HL-60 (cell line): Measurements from ENCODE around the gene HEMK1.

Source experiments
- DNase-seq, 2 experiments: peaks; one replicate each; pipeline ENCODE4 v3.0.0-alpha.2; 2010 to 2020; ENCODE audit warnings: low read depth in 1 of 2, low spot score in 1 of 2
- H3K27ac ChIP-seq: fragments of 250-450 bp; sonication (Bioruptor Pico); replicated peaks from 2 replicates; pipeline ENCODE4 v1.5.1; 2020; ENCODE audit warnings: mild to moderate bottlenecking, moderate library complexity
- H3K27me3 ChIP-seq: fragments of 250-450 bp; sonication (Bioruptor Pico); 2 replicates; pipeline ENCODE4 v1.5.1; 2021; ENCODE audit warnings: mild to moderate bottlenecking, moderate library complexity; ENCODE audit not compliant: insufficient read depth, poor library complexity, severe bottlenecking
- H3K4me3 ChIP-seq: replicated peaks from 2 replicates; pipeline ENCODE4 v1.5.1; 2011; ENCODE audit warnings: mild to moderate bottlenecking, control low read depth, low read length; ENCODE audit not compliant: insufficient read depth
- GABPA ChIP-seq: IDR thresholded peaks from 2 replicates; pipeline ENCODE4 v1.6.1; 2012; ENCODE audit warnings: low read depth
- POLR2AphosphoS5 ChIP-seq: IDR thresholded peaks from 2 replicates; pipeline ENCODE4 v1.6.1; 2012; ENCODE audit warnings: low read depth
- SPI1 ChIP-seq: IDR thresholded peaks from 2 replicates; pipeline ENCODE4 v1.6.1; 2012; ENCODE audit warnings: low read depth, mild to moderate bottlenecking, borderline replicate concordance
- TF ChIP-seq, protein P1 (sequence below): IDR thresholded peaks from one replicate; pipeline ENCODE4 v1.5.1; 2011; ENCODE audit warnings: low read length, control low read depth, inconsistent platforms; ENCODE audit not compliant: insufficient read depth
- TF ChIP-seq, protein P2 (sequence below): IDR thresholded peaks from 2 replicates; pipeline ENCODE4 v1.6.1; 2012; ENCODE audit warnings: low read depth; ENCODE audit not compliant: insufficient replicate concordance

HEMK1 gene

DNA sequence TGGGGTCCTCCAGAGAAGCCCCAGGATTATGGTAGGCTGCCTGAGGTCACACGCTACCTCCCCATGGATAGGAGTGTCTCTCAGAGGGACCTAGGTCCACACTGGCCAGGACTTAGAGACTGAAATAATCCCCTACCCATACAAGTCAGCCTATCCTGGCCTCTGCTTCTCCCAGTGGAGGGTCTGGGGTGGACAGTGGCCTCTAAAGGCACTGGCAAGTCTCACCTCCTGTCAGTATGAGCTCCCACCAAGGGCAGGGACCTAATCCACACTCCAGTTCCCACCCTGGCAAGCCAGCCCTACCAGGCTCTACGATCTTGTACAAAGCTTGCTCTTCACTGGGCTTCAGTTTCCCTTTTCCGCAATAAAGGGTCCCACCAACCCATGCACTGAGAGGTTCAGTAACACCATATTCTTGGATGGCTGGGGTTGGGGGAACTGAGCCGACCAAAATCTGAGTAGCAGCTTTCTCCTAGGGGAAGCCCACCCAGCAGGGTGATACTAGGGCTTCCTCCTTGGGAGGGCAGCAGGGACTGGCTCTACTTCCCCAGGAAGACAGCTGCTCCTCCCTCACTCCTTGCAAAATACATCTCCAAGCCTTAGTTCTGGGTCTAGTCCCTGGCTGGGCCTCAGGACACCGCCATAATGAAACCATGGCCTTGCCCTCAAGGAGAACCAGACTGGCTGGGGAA, 39.9 kb downstream of the HEMK1 start:
- Histone ChIP-seq H3K27ac (peak overlapping the region; percentile 34), H3K4me3 (no peak overlapping the region), H3K27me3 (no peaks in the 10 kb centered on the region)
- TF ChIP-seq SPI1 (no peak; the same call in 1 of the 2 replicates), POLR2AphosphoS5 (no peak), GABPA (no peak)
- TF ChIP-seq, protein P1, sequence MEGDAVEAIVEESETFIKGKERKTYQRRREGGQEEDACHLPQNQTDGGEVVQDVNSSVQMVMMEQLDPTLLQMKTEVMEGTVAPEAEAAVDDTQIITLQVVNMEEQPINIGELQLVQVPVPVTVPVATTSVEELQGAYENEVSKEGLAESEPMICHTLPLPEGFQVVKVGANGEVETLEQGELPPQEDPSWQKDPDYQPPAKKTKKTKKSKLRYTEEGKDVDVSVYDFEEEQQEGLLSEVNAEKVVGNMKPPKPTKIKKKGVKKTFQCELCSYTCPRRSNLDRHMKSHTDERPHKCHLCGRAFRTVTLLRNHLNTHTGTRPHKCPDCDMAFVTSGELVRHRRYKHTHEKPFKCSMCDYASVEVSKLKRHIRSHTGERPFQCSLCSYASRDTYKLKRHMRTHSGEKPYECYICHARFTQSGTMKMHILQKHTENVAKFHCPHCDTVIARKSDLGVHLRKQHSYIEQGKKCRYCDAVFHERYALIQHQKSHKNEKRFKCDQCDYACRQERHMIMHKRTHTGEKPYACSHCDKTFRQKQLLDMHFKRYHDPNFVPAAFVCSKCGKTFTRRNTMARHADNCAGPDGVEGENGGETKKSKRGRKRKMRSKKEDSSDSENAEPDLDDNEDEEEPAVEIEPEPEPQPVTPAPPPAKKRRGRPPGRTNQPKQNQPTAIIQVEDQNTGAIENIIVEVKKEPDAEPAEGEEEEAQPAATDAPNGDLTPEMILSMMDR, result no peak
- TF ChIP-seq, protein P2, sequence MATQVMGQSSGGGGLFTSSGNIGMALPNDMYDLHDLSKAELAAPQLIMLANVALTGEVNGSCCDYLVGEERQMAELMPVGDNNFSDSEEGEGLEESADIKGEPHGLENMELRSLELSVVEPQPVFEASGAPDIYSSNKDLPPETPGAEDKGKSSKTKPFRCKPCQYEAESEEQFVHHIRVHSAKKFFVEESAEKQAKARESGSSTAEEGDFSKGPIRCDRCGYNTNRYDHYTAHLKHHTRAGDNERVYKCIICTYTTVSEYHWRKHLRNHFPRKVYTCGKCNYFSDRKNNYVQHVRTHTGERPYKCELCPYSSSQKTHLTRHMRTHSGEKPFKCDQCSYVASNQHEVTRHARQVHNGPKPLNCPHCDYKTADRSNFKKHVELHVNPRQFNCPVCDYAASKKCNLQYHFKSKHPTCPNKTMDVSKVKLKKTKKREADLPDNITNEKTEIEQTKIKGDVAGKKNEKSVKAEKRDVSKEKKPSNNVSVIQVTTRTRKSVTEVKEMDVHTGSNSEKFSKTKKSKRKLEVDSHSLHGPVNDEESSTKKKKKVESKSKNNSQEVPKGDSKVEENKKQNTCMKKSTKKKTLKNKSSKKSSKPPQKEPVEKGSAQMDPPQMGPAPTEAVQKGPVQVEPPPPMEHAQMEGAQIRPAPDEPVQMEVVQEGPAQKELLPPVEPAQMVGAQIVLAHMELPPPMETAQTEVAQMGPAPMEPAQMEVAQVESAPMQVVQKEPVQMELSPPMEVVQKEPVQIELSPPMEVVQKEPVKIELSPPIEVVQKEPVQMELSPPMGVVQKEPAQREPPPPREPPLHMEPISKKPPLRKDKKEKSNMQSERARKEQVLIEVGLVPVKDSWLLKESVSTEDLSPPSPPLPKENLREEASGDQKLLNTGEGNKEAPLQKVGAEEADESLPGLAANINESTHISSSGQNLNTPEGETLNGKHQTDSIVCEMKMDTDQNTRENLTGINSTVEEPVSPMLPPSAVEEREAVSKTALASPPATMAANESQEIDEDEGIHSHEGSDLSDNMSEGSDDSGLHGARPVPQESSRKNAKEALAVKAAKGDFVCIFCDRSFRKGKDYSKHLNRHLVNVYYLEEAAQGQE, result no peak
- DNase-seq, result peak in 1 of 2 experiments; percentile 41

DNA sequence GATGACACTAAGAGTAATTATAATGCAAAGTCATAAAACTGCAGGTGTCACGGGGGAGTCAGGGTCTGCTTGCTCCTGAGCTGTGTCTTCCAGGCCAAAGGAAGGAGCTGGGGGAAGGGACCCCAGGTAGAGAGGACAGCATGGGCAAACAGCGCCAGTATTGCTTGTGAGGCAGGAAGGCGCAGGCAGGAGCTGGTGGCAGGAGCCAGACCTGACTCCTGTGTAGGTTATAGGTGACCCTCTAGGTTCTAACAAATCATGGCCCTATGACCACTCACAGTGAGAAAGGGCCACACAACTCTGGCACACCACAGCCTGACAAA, 40.4 kb downstream of the HEMK1 start:
- no peak for DNase-seq
- H3K27me3 ChIP-seq, result no peaks in the 10 kb centered on the region
- peak overlapping the region; percentile 34 for H3K27ac ChIP-seq
- TF ChIP-seq POLR2AphosphoS5, result no peak
- TF ChIP-seq SPI1, result no peak
- TF ChIP-seq, protein P2, result no peak
- no peak overlapping the region for H3K4me3 ChIP-seq

DNA sequence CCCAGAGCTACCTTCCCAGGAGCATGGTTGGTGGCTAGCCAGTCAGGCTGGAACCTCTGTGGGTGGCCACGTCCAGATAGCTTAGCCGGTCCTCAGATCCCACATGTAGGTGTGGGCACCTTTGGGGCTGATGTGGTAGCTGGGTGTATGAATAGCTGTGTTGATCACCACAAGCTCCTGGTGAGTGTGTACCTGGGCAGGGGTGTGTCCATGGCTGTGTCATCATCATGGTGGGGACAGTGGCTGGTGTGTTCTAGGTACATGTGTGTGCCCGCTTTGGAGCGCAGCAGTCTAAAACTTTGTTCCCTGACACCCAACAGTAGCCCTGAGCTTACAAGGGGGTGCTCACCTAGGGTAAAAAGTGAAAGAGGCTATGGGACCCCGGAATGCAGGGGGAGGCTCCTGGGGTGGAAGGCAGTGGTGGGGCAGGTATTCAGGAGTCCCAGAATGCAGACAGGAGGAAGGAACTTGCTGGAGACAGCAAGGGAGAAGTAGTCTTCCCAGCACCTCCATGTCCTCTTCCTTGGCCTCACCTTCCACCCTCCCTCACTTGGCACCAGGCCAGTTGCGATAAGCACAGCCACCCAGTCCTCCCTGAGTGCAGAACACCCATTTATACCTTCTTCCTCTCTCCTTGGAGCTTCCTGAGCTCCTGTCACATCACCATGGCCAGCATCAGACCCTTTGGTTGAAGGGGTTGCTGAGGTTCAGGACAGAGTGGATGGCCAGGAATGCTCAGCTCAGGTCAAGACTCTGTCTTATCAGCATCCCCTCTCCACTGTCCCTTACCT, 41.1 kb downstream of the HEMK1 start:
- TF ChIP-seq, protein P2, result no peak
- H3K27me3 ChIP-seq, result no peaks in the 10 kb centered on the region
- peak overlapping the region; percentile 78 for H3K27ac ChIP-seq
- peak in 1 of 2 experiments; percentile 47 for DNase-seq
- H3K4me3 ChIP-seq, result peak overlapping the region; percentile 71

DNA sequence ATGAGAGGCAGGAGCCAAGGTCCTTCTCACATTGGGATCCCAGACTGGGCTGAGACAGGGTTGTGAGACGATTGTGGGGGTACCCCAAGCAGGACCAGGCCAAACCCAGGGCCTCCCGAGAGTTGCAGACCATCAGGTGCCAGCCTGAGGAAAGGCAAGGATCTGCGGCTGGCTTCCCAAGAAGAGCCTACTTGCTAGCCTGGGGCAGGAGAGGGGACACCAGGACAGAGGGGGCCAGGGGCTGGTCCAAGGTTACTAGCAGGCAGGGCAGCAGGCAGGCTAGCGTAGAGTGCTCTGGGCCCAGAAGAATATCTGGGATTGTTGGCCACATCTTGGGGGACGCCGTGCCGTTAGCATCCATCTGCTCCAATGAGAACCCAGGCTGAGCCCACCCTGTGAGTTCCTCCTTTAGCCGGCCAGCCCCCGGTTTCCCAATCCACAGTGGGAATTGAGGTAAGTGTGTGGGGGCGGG, 41.7 kb downstream of the HEMK1 start:
- Histone ChIP-seq H3K27ac (peak overlapping the region; percentile 78), H3K4me3 (peak overlapping the region; percentile 71), H3K27me3 (no peaks in the 10 kb centered on the region)
- DNase-seq, result peak in 1 of 2 experiments; percentile 31
- TF ChIP-seq, protein P2, result no peak
- no peak for TF ChIP-seq GABPA
- TF ChIP-seq, protein P1, result no peak
